Measurements from ENCODE around the gene LCNL1. TPM values are rescaled to one million over a fixed set of nuclear protein-coding genes. Genes with fewer than 3 reads are reported as not detected.

The LCNL1 gene
- total RNA-seq, 1 donor from 2014 or later, result not detected

GRCh38 chr9:136994888-136995230 lies 12.1 kb downstream of the LCNL1 start:
- Histone ChIP-seq H3K27me3 (ENCODE audit: control insufficient read depth, insufficient read depth, low read length) (no peaks in the 10 kb centered on the region), H3K4me3 (ENCODE audit: low read depth, low read length) (no peak overlapping the region), H3K36me3 (ENCODE audit: control insufficient read depth, insufficient read depth, low read length) (no peaks in the 10 kb centered on the region)
- no peak for DNase-seq (ENCODE audit: low read depth)
- TF ChIP-seq CTCF (IDR thresholded peaks at IDR 0.05; ENCODE audit: insufficient read depth, low read length, poor library complexity, severe bottlenecking), result no peak

GRCh38 chr9:136995362-136995761 lies 12.6 kb downstream of the LCNL1 start:
- Histone ChIP-seq H3K27me3 (ENCODE audit: control insufficient read depth, insufficient read depth, low read length) (no peaks in the 10 kb centered on the region), H3K4me3 (ENCODE audit: low read depth, low read length) (no peak overlapping the region), H3K36me3 (ENCODE audit: control insufficient read depth, insufficient read depth, low read length) (no peaks in the 10 kb centered on the region)
- no peak for TF ChIP-seq CTCF (IDR thresholded peaks at IDR 0.05; ENCODE audit: insufficient read depth, low read length, poor library complexity, severe bottlenecking)
- no peak for DNase-seq (ENCODE audit: low read depth)

GRCh38 chr9:136995772-136996311 lies 13.0 kb downstream of the LCNL1 start:
- no peaks in the 10 kb centered on the region for H3K36me3 ChIP-seq (ENCODE audit: control insufficient read depth, insufficient read depth, low read length)
- no peaks in the 10 kb centered on the region for H3K27me3 ChIP-seq (ENCODE audit: control insufficient read depth, insufficient read depth, low read length)
- TF ChIP-seq CTCF (IDR thresholded peaks at IDR 0.05; ENCODE audit: insufficient read depth, low read length, poor library complexity, severe bottlenecking), result no peak
- H3K4me3 ChIP-seq (ENCODE audit: low read depth, low read length), result no peak overlapping the region
- no peak for DNase-seq (ENCODE audit: low read depth)

- DNase-seq (ENCODE audit: low read depth), result no peak
- Histone ChIP-seq H3K4me3 (ENCODE audit: low read depth, low read length) (no peak within 1 kb of the TSS), H3K36me3 (ENCODE audit: control insufficient read depth, insufficient read depth, low read length) (no peaks in the 10 kb centered on the region), H3K27me3 (ENCODE audit: control insufficient read depth, insufficient read depth, low read length) (no peaks in the 10 kb centered on the region)
- TF ChIP-seq CTCF (IDR thresholded peaks at IDR 0.05; ENCODE audit: insufficient read depth, low read length, poor library complexity, severe bottlenecking), result no peak
Observed at GRCh38 chr9:136996361-136997292, 13.8 kb downstream of the LCNL1 start, which contains the start of gene CLIC3. TSS of gene CLIC3 (minus strand) at chr9:136996568. CDS start at chr9:136996543, 25 bp downstream.

GRCh38 chr9:136997371-136997770 lies 14.6 kb downstream of the LCNL1 start:
- H3K4me3 ChIP-seq (ENCODE audit: low read depth, low read length), result no peak overlapping the region
- H3K36me3 ChIP-seq (ENCODE audit: control insufficient read depth, insufficient read depth, low read length), result no peaks in the 10 kb centered on the region
- H3K27me3 ChIP-seq (ENCODE audit: control insufficient read depth, insufficient read depth, low read length), result no peaks in the 10 kb centered on the region
- no peak for DNase-seq (ENCODE audit: low read depth)
- no peak for TF ChIP-seq CTCF (IDR thresholded peaks at IDR 0.05; ENCODE audit: insufficient read depth, low read length, poor library complexity, severe bottlenecking)

Data from kidney epithelial cell (primary cell).